ENCODE data around the gene AADAT.

AADAT gene

DNA sequence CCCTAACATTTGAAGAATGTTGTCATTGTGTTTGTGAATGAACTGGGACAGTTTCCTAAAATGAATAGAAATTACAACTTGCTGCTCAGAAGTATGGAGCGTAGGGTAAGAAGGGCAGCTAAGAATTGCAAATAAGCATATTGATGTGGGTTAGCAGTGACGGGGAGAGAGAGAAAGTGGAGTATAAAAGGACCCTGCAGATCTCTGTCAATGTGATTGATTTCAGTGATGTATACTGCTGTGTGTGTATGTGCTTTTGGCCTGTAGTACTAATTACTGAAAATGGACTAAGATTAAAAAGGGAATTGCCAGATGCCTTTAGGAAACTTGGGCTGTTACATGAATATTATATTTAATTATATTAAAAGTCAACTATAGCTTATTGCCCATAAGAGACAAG lies 55.8 kb downstream of the AADAT start:
- DNase-seq (ENCODE audit: low spot score) = no peak

GRCh38 chr4:170030121-170030520 lies 59.6 kb downstream of the AADAT start:
- no peak for DNase-seq (ENCODE audit: low spot score)

GRCh38 chr4:170027181-170027829 lies 62.5 kb downstream of the AADAT start:
- peak; percentile 97 for DNase-seq (ENCODE audit: low spot score)

DNA sequence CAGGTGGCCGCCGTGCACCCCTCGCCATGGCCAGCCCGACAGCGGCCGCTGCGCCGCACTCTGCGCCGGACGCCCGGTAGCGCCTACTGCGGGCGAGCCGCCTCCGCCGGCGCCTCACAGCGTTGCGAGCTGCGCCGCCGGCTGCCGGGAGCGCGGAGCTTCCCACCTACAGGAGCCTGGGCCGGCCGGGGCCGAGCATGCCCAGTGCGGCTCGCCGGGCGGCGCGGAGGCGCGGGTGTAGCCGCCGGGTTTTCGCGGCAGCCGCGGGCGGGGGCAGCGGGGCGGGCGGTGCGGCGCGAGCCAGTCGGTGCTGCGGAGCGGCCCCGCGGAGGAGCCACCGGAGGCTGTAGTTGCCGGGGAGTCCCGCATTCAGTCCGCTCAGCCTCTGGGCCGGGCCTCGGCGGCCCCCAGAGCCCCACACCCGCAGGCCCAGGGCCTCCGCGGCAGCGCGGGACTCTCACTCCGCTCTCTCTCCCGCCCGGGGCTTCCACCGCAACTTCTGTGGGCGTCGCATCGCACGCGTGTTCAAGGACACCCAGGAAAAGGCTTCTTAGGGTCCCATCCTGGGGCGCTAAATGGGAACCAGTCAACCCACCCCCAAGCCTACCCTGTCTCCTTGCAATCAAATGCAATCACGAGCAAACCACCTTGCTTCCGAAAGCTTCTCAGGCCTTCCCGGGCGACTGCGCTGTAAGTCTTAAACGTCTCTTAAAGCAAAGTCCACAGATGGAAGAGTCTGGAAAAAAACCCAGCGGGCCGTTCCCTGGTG lies 63.3 kb downstream of the AADAT start, which contains the start of gene MFAP3L:
Gene MFAP3L, minus strand, starts transcription at position 143 of the 769 bp plus-strand sequence. CDS start 20,518 bp downstream, outside the sequence.
- peak; percentile 99 for DNase-seq (ENCODE audit: low spot score)

- DNase-seq (ENCODE audit: low spot score) = peak; percentile 15
Observed at GRCh38 chr4:170025523-170026252, 64.1 kb downstream of the AADAT start.

GRCh38 chr4:170022211-170022610 lies 67.5 kb downstream of the AADAT start:
- DNase-seq (ENCODE audit: low spot score) = no peak

- DNase-seq (ENCODE audit: low spot score) = no peak
Observed at GRCh38 chr4:170017252-170017651, 72.5 kb downstream of the AADAT start.

- no peak for DNase-seq (ENCODE audit: low spot score)
Observed at GRCh38 chr4:170015285-170015684, 74.5 kb downstream of the AADAT start.

- DNase-seq (ENCODE audit: low spot score) = no peak
Observed at GRCh38 chr4:170014359-170015011, 75.3 kb downstream of the AADAT start.

DNA sequence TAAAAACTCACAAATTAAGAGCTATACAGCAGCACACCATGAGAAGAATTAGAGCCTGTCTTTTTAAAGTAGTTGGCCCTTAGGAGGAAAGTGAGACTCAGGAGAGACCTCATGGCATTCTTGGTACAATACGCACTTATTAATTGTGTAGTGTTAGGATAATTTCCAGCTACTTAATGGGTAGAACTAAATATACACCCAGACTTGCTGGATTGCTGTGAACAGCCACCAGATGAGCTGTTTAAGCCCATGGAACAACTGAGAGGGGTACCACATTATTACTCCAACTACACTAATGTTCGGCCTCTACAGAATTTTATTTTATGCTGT lies 77.2 kb downstream of the AADAT start:
- no peak for DNase-seq (ENCODE audit: low spot score)

- DNase-seq (ENCODE audit: low spot score) = no peak
Observed at GRCh38 chr4:170011921-170012628, 77.7 kb downstream of the AADAT start.
